HepG2 (cell line): ENCODE measurements around the gene ANO10. TPM values are rescaled to one million over a fixed set of nuclear protein-coding genes. Genes with fewer than 3 reads are reported as not detected.
A peak's percentile ranks its signal among the peaks of the same experiment; 100 is the strongest.

Source experiments
- CBX2 ChIP-seq, 2 experiments: fragments of 200-600 bp in 1 of 2; sonication (generic); formaldehyde crosslinking in 1 of 2; IDR thresholded peaks; 2 replicates each; pipeline versions ENCODE4 v1.7.0 to v1.8.1; 2018 to 2022; ENCODE audit warnings: low read depth in 2 of 2, low read length in 1 of 2, mild to moderate bottlenecking in 1 of 2, missing genetic modification reagents in 1 of 2
- CC2D1A ChIP-seq: sonication (generic); formaldehyde crosslinking; IDR thresholded peaks from 2 replicates; pipeline ENCODE4 v1.8.1; 2023; ENCODE audit warnings: mild to moderate bottlenecking, missing genetic modification reagents
- FOXA3 ChIP-seq: IDR thresholded peaks from 2 replicates; pipeline ENCODE4 v1.6.1; 2016; ENCODE audit warnings: missing genetic modification reagents, missing compliant biosample characterization
- HDAC2 ChIP-seq: sonication (generic); formaldehyde crosslinking; IDR thresholded peaks from 2 replicates; pipeline ENCODE4 v1.4.0; 2020; ENCODE audit warnings: missing genetic modification reagents
- ISX ChIP-seq: sonication (generic); formaldehyde crosslinking; conservative IDR thresholded peaks from 2 replicates; pipeline ENCODE4 v1.5.0; 2020; ENCODE audit warnings: missing genetic modification reagents
- MATR3 ChIP-seq: sonication (generic); formaldehyde crosslinking; IDR thresholded peaks from 2 replicates; pipeline ENCODE4 v1.4.0; 2020; ENCODE audit warnings: missing genetic modification reagents
- RARG ChIP-seq: sonication (generic); formaldehyde crosslinking; IDR thresholded peaks from 2 replicates; pipeline ENCODE4 v1.4.0; 2020; ENCODE audit warnings: low read depth, mild to moderate bottlenecking, missing genetic modification reagents
- XBP1 ChIP-seq: sonication (generic); formaldehyde crosslinking; IDR thresholded peaks from 2 replicates; pipeline ENCODE4 v1.5.0; 2020; ENCODE audit warnings: missing genetic modification reagents
- ZBTB3 ChIP-seq: sonication (generic); formaldehyde crosslinking; IDR thresholded peaks from 2 replicates; pipeline ENCODE4 v1.4.0; 2020; ENCODE audit warnings: low read depth, mild to moderate bottlenecking, moderate library complexity, missing genetic modification reagents, borderline replicate concordance
- ZKSCAN5 ChIP-seq: sonication (generic); formaldehyde crosslinking; IDR thresholded peaks from 2 replicates; pipeline ENCODE4 v1.5.1; 2020; ENCODE audit warnings: mild to moderate bottlenecking, missing genetic modification reagents
- ZNF17 ChIP-seq: sonication (generic); formaldehyde crosslinking; IDR thresholded peaks from 2 replicates; pipeline ENCODE4 v1.5.0; 2020; ENCODE audit warnings: mild to moderate bottlenecking, missing genetic modification reagents
- ZNF572 ChIP-seq: sonication (generic); formaldehyde crosslinking; IDR thresholded peaks from 2 replicates; pipeline ENCODE4 v1.5.1; 2020; ENCODE audit warnings: mild to moderate bottlenecking, missing genetic modification reagents
- ZNF878 ChIP-seq: sonication (generic); formaldehyde crosslinking; IDR thresholded peaks from 2 replicates; pipeline ENCODE4 v1.8.1; 2023; ENCODE audit warnings: mild to moderate bottlenecking, missing genetic modification reagents, moderate library complexity
- ZSCAN31 ChIP-seq: sonication (generic); formaldehyde crosslinking; IDR thresholded peaks from 2 replicates; pipeline ENCODE4 v1.5.0; 2020; ENCODE audit warnings: low read depth, mild to moderate bottlenecking, missing genetic modification reagents
- polyA plus RNA-seq, 8 experiments: library from polyadenylated mRNA; depleted of rRNA in 3 of 8; stranded (reverse) in 7 of 8; unstranded in 1 of 8; fragments of >200 nt; fragmentation: Illumina TruSeq in 4 of 8; extraction: Trizol in 4 of 8; gene quantifications; 2 replicates each; pipeline versions ENCODE4 v1.2.1 to v1.2.3, GENCODE V29; 2011 to 2016; ENCODE audit warnings: low read depth in 4 of 8, missing spikeins in 1 of 8, mixed read lengths in 1 of 8; ENCODE audit not compliant: insufficient read depth in 1 of 8
- total RNA-seq, 5 experiments: library from RNA; depleted of rRNA; stranded (reverse); fragments of >200 nt; fragmentation: Illumina TruSeq; extraction: Trizol; gene quantifications; 2 replicates each; pipeline ENCODE4 v1.2.3, GENCODE V29; 2016; ENCODE audit warnings: low read depth in 1 of 5
- TF ChIP-seq, protein P1 (sequence below): sonication (generic); formaldehyde crosslinking; conservative IDR thresholded peaks from 2 replicates; pipeline ENCODE4 v1.8.0; 2022; ENCODE audit warnings: mild to moderate bottlenecking, moderate library complexity, missing genetic modification reagents
- TF ChIP-seq, protein P2 (sequence below): conservative IDR thresholded peaks from 2 replicates; pipeline ENCODE4 v1.6.1; 2018; ENCODE audit warnings: missing genetic modification reagents
- TF ChIP-seq, protein P3 (sequence below): sonication (generic); formaldehyde crosslinking; IDR thresholded peaks from 2 replicates; pipeline ENCODE4 v1.8.1; 2023; ENCODE audit warnings: missing genetic modification reagents, inconsistent platforms, borderline replicate concordance
- TF ChIP-seq, protein P4 (sequence below): sonication (generic); formaldehyde crosslinking; IDR thresholded peaks from 2 replicates; pipeline ENCODE4 v1.9.0; 2021; ENCODE audit warnings: missing genetic modification reagents, mild to moderate bottlenecking, borderline replicate concordance
- TF ChIP-seq, protein P5 (sequence below): sonication (generic); formaldehyde crosslinking; IDR thresholded peaks from 2 replicates; pipeline ENCODE4 v1.5.1; 2020; ENCODE audit warnings: mild to moderate bottlenecking, missing genetic modification reagents, moderate library complexity
- TF ChIP-seq, protein P6 (sequence below): sonication (generic); formaldehyde crosslinking; IDR thresholded peaks from 2 replicates; pipeline ENCODE4 v1.4.0; 2020; ENCODE audit warnings: missing genetic modification reagents, low read depth, mild to moderate bottlenecking, borderline replicate concordance

ANO10 gene
- total and polyA plus RNA-seq, 2 of the 13 experiments (the other 11 are each of a cell fraction or from before 2014, with no cell fraction given), result 10.4 to 13.1 TPM

DNA sequence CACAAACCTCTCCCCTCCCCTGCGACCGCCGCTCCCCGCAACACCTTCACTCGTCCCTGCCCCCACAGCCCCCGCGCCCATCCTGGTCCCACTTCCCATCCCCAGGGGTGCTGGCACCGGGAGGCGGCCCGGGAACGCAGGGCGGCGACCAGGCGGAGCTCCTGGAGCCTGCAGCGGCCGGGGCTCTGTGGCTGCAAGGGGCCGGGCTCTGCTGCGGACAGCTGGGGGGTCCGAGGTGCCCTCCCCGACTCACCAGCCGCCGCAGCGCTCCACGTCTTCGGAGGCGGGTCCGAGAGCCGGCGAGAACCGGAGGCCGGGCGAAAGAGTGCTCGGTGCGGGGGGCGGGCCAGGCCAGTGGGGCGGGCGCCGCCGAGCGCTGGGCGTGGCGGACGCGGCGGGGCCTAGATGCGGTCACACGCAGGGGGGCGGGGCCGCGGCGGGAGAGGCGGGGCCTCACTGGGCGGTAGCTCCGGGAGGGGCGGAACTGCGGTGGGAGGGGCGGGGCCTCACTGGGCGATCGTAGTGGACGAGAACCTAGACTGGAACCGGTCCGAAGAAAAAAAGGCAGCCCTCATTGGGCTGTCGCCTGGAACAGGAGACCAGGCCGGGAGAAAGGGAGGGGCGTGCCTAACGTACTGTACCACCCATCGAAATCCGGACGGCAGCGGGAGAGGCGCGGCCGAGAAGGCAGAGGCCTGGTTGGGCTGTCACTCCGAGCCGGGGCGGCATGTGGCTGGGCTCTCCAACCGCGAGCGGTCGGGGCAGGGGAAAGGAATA, at the start of gene ANO10 (continued):
- TF ChIP-seq, protein P1, sequence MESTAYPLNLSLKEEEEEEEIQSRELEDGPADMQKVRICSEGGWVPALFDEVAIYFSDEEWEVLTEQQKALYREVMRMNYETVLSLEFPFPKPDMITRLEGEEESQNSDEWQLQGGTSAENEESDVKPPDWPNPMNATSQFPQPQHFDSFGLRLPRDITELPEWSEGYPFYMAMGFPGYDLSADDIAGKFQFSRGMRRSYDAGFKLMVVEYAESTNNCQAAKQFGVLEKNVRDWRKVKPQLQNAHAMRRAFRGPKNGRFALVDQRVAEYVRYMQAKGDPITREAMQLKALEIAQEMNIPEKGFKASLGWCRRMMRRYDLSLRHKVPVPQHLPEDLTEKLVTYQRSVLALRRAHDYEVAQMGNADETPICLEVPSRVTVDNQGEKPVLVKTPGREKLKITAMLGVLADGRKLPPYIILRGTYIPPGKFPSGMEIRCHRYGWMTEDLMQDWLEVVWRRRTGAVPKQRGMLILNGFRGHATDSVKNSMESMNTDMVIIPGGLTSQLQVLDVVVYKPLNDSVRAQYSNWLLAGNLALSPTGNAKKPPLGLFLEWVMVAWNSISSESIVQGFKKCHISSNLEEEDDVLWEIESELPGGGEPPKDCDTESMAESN, result 0 out of 2 replicates have a peak, but pooled peaks have one; percentile 21
- TF ChIP-seq FOXA3 (peak; percentile 18; the same call in 1 of the 2 replicates), RARG (CRISPR knock-in tag) (no peak), ZBTB3 (CRISPR knock-in tag) (no peak), ZKSCAN5 (CRISPR knock-in tag) (no peak), ZNF878 (CRISPR knock-in tag) (no peak), XBP1 (CRISPR knock-in tag) (no peak), MATR3 (CRISPR knock-in tag) (no peak), ZNF17 (CRISPR knock-in tag) (no peak), ISX (CRISPR knock-in tag) (no peak), CC2D1A (CRISPR knock-in tag) (no peak), HDAC2 (CRISPR knock-in tag) (no peak), CBX2 (IDR thresholded peaks at IDR 0.05; ENCODE audit: low read depth, low read length) (no peak), CBX2 (CRISPR knock-in tag; IDR thresholded peaks at IDR 0.05; ENCODE audit: low read depth) (no peak), ZSCAN31 (CRISPR knock-in tag) (no peak), ZNF572 (CRISPR knock-in tag) (no peak)
- TF ChIP-seq, protein P2, sequence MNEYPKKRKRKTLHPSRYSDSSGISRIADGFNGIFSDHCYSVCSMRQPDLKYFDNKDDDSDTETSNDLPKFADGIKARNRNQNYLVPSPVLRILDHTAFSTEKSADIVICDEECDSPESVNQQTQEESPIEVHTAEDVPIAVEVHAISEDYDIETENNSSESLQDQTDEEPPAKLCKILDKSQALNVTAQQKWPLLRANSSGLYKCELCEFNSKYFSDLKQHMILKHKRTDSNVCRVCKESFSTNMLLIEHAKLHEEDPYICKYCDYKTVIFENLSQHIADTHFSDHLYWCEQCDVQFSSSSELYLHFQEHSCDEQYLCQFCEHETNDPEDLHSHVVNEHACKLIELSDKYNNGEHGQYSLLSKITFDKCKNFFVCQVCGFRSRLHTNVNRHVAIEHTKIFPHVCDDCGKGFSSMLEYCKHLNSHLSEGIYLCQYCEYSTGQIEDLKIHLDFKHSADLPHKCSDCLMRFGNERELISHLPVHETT (CRISPR knock-in tag), result no peak
- TF ChIP-seq, protein P3, sequence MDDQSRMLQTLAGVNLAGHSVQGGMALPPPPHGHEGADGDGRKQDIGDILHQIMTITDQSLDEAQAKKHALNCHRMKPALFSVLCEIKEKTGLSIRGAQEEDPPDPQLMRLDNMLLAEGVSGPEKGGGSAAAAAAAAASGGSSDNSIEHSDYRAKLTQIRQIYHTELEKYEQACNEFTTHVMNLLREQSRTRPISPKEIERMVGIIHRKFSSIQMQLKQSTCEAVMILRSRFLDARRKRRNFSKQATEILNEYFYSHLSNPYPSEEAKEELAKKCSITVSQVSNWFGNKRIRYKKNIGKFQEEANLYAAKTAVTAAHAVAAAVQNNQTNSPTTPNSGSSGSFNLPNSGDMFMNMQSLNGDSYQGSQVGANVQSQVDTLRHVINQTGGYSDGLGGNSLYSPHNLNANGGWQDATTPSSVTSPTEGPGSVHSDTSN (CRISPR knock-in tag), result no peak
- TF ChIP-seq, protein P4, sequence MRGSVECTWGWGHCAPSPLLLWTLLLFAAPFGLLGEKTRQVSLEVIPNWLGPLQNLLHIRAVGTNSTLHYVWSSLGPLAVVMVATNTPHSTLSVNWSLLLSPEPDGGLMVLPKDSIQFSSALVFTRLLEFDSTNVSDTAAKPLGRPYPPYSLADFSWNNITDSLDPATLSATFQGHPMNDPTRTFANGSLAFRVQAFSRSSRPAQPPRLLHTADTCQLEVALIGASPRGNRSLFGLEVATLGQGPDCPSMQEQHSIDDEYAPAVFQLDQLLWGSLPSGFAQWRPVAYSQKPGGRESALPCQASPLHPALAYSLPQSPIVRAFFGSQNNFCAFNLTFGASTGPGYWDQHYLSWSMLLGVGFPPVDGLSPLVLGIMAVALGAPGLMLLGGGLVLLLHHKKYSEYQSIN, result no peak
- TF ChIP-seq, protein P5, sequence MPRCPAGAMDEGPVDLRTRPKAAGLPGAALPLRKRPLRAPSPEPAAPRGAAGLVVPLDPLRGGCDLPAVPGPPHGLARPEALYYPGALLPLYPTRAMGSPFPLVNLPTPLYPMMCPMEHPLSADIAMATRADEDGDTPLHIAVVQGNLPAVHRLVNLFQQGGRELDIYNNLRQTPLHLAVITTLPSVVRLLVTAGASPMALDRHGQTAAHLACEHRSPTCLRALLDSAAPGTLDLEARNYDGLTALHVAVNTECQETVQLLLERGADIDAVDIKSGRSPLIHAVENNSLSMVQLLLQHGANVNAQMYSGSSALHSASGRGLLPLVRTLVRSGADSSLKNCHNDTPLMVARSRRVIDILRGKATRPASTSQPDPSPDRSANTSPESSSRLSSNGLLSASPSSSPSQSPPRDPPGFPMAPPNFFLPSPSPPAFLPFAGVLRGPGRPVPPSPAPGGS, result no peak
- TF ChIP-seq, protein P6, sequence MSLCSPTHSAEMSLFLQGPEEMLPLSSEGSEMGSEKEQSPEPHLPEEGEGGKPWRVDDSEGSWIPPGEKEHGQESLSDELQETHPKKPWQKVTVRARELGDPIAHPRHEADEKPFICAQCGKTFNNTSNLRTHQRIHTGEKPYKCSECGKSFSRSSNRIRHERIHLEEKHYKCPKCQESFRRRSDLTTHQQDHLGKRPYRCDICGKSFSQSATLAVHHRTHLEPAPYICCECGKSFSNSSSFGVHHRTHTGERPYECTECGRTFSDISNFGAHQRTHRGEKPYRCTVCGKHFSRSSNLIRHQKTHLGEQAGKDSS, result no peak
